DND-41 (cell line): ENCODE measurements around the gene DRC3.

ENCODE experiments used
- ATAC-seq: fragments of 200-7000 bp; cut with Tn5 transposase; 3 replicates; pipeline ENCODE4 v1.9.1; 2021; ENCODE audit warnings: low read depth; ENCODE audit not compliant: insufficient read depth
- DNase-seq: peaks from one replicate; pipeline ENCODE4 v3.0.0-alpha.2; 2020
- H2AFZ ChIP-seq: 2 replicates; pipeline ENCODE4 v1.6.0; 2012; ENCODE audit warnings: low read depth, low read length
- H3K27ac ChIP-seq: 2 replicates; pipeline ENCODE4 v1.5.1; 2012; ENCODE audit warnings: low read length, inconsistent platforms
- H3K27me3 ChIP-seq: fragments of 200-600 bp; sonication (generic); 2 replicates; pipeline ENCODE4 v1.6.0; 2012; ENCODE audit warnings: low read length, mild to moderate bottlenecking, inconsistent platforms; ENCODE audit not compliant: insufficient read depth, poor library complexity
- H3K36me3 ChIP-seq: 2 replicates; pipeline ENCODE4 v1.5.1; 2012; ENCODE audit warnings: low read length, inconsistent platforms; ENCODE audit not compliant: insufficient read depth
- H3K4me1 ChIP-seq: 2 replicates; pipeline ENCODE4 v1.5.1; 2012; ENCODE audit warnings: mild to moderate bottlenecking, low read length; ENCODE audit not compliant: insufficient read depth
- H3K4me2 ChIP-seq: 2 replicates; pipeline ENCODE4 v1.6.0; 2012; ENCODE audit warnings: mild to moderate bottlenecking, moderate library complexity, low read length, inconsistent platforms; ENCODE audit not compliant: insufficient read depth
- H3K4me3 ChIP-seq, 2 experiments: fragments of 200-600 bp in 1 of 2; shearing (Covaris generic) in 1 of 2; 2 replicates each; pipeline ENCODE4 v1.5.1; 2012 to 2016; ENCODE audit warnings: inconsistent platforms in 2 of 2, low read length in 2 of 2, mild to moderate bottlenecking in 2 of 2, low read depth in 1 of 2, moderate library complexity in 1 of 2
- H3K79me2 ChIP-seq: 2 replicates; pipeline ENCODE4 v1.6.0; 2012; ENCODE audit warnings: low read length, inconsistent platforms; ENCODE audit not compliant: insufficient read depth
- H3K9ac ChIP-seq: 2 replicates; pipeline ENCODE4 v1.6.0; 2012; ENCODE audit warnings: low read depth, mild to moderate bottlenecking, inconsistent platforms, low read length, moderate library complexity
- H3K9me3 ChIP-seq: 2 replicates; pipeline ENCODE4 v1.5.1; 2012; ENCODE audit warnings: low read length, moderate library complexity, mild to moderate bottlenecking, inconsistent platforms; ENCODE audit not compliant: insufficient read depth, severe bottlenecking
- H4K20me1 ChIP-seq: 2 replicates; pipeline ENCODE4 v1.6.0; 2012; ENCODE audit warnings: low read length; ENCODE audit not compliant: insufficient read depth
- CTCF ChIP-seq: IDR thresholded peaks from 2 replicates; pipeline ENCODE4 v1.5.1; 2012; ENCODE audit warnings: borderline replicate concordance, low read length, moderate library complexity, mild to moderate bottlenecking; ENCODE audit not compliant: poor library complexity, severe bottlenecking; ENCODE audit errors: extremely low read depth
- EZH2 ChIP-seq: IDR thresholded peaks from 3 replicates; pipeline ENCODE4 v1.6.1; 2012; ENCODE audit warnings: borderline replicate concordance, low read depth, mild to moderate bottlenecking, moderate library complexity, low read length, inconsistent platforms; ENCODE audit not compliant: severe bottlenecking

The DRC3 gene

GRCh38 chr17:18019838-18020154 lies 47.1 kb downstream of the DRC3 start:
- Histone ChIP-seq H3K9me3 (no peaks in the 10 kb centered on the region), H3K4me3 (no peak overlapping the region), H4K20me1 (no peaks in the 10 kb centered on the region), H3K36me3 (peaks cover 51% of the 10 kb centered on the region), H3K4me2 (no peak overlapping the region), H3K79me2 (no peaks in the 10 kb centered on the region), H3K27ac (no peak overlapping the region), H3K4me1 (no peaks in the 10 kb centered on the region), H2AFZ (no peak overlapping the region), H3K9ac (no peak overlapping the region), H3K27me3 (no peaks in the 10 kb centered on the region)
- ATAC-seq (no peak), DNase-seq (no peak)
- no peak for TF ChIP-seq EZH2
- TF ChIP-seq CTCF, result no peak

GRCh38 chr17:18020971-18021370 lies 48.3 kb downstream of the DRC3 start:
- Histone ChIP-seq H3K9me3 (no peaks in the 10 kb centered on the region), H3K27ac (no peak overlapping the region), H3K79me2 (no peaks in the 10 kb centered on the region), H4K20me1 (0 out of 2 replicates have a peak, but pooled peaks cover 3% of the 10 kb centered on the region), H3K4me3 (no peak overlapping the region), H2AFZ (no peak overlapping the region), H3K27me3 (no peaks in the 10 kb centered on the region), H3K36me3 (peaks cover 51% of the 10 kb centered on the region), H3K4me1 (no peaks in the 10 kb centered on the region), H3K9ac (no peak overlapping the region), H3K4me2 (no peak overlapping the region)
- DNase-seq (no peak), ATAC-seq (no peak)
- TF ChIP-seq EZH2 (no peak), CTCF (no peak)

- H3K79me2 ChIP-seq, result no peaks in the 10 kb centered on the region
- peaks cover 51% of the 10 kb centered on the region for H3K36me3 ChIP-seq
- TF ChIP-seq EZH2 (no peak), CTCF (no peak)
- ATAC-seq (no peak), DNase-seq (no peak)
- no peak overlapping the region for H3K4me3 ChIP-seq
- H3K27ac ChIP-seq, result no peak overlapping the region
- H3K4me1 ChIP-seq, result no peaks in the 10 kb centered on the region
- H3K9ac ChIP-seq, result no peak overlapping the region
- no peak overlapping the region for H2AFZ ChIP-seq
- 0 out of 2 replicates have a peak, but pooled peaks cover 4% of the 10 kb centered on the region for H4K20me1 ChIP-seq
- H3K4me2 ChIP-seq, result no peak overlapping the region
- no peaks in the 10 kb centered on the region for H3K9me3 ChIP-seq
- no peaks in the 10 kb centered on the region for H3K27me3 ChIP-seq
Observed at GRCh38 chr17:18021372-18021771, 48.7 kb downstream of the DRC3 start.
